Esophagus muscularis mucosa (tissue), 4 donors: ENCODE data around the gene S100A4. TPM values are rescaled to one million over a fixed set of nuclear protein-coding genes. Genes with fewer than 3 reads are reported as not detected.
"Not testable (repeated sequence)": the region's sequence is repeated elsewhere in the genome, so short reads cannot be mapped to it uniquely, and the experiment has no call there.

Experiments
- DNase-seq: peaks from one replicate; pipeline ENCODE4 v3.0.0-alpha.2; 2017; ENCODE audit errors: extremely low spot score
- H3K27ac ChIP-seq, 4 donors: fragments of 200-600 bp; sonication (generic); replicated peaks in 1 of 4; 1 replicate in 3 of 4; 2 replicates in 1 of 4; pipeline ENCODE4 v1.5.1; 2016 to 2019; ENCODE audit warnings: mild to moderate bottlenecking in 1 of 4
- H3K27me3 ChIP-seq, 4 donors: fragments of 200-600 bp; sonication (generic); one replicate each; pipeline versions ENCODE4 v1.5.1 to v1.6.0; 2016 to 2019
- H3K36me3 ChIP-seq, 4 donors: fragments of 200-600 bp; sonication (generic); one replicate each; pipeline ENCODE4 v1.5.1; 2016 to 2019
- H3K4me1 ChIP-seq, 4 donors: fragments of 200-600 bp; sonication (generic); one replicate each; pipeline ENCODE4 v1.5.1; 2016 to 2019
- H3K4me3 ChIP-seq, 4 donors: fragments of 200-600 bp; sonication (generic); 1 replicate in 2 of 4; 2 replicates in 2 of 4; pipeline ENCODE4 v1.5.1; 2016 to 2019; ENCODE audit warnings: mild to moderate bottlenecking in 4 of 4, moderate library complexity in 1 of 4
- H3K9me3 ChIP-seq, 4 donors: fragments of 200-600 bp; sonication (generic); 1 replicate in 3 of 4; 2 replicates in 1 of 4; pipeline ENCODE4 v1.5.1; 2016 to 2019
- CTCF ChIP-seq, 3 experiments: fragments of 200-600 bp in 2 of 3; fragments of 450-650 bp in 1 of 3; sonication (generic) in 2 of 3; IDR thresholded peaks; one replicate each; pipeline ENCODE4 v1.5.1; 2017 to 2019; ENCODE audit warnings: antibody characterized with exemption in 3 of 3, mild to moderate bottlenecking in 2 of 3, moderate library complexity in 1 of 3
- EP300 ChIP-seq: sonication (generic); formaldehyde crosslinking; IDR thresholded peaks from one replicate; pipeline ENCODE4 v1.6.1; 2017; ENCODE audit warnings: antibody characterized with exemption
- POLR2A ChIP-seq: fragments of 450-650 bp; IDR thresholded peaks from one replicate; pipeline ENCODE4 v1.6.1; 2017; ENCODE audit warnings: antibody characterized with exemption, moderate library complexity, mild to moderate bottlenecking, low read depth
- POLR2AphosphoS5 ChIP-seq, 2 donors: sonication (generic); formaldehyde crosslinking; IDR thresholded peaks; one replicate each; pipeline ENCODE4 v1.6.1; 2017; ENCODE audit warnings: antibody characterized with exemption in 2 of 2
- WGBS: methylation state at CpG from one replicate; pipeline ENCODE4 v1.1.5; 2018; 5-methylcytosine and 5-hydroxymethylcytosine counted together
- intact Hi-C: fragments of 100-400 bp; cut with DNase I; formaldehyde crosslinking; loops from one replicate; pipeline ENCODE4 v1.15.1; 2023
- total RNA-seq, 4 donors: library from RNA; depleted of rRNA; stranded (reverse); fragments of >200 nt; gene quantifications; one replicate each; pipeline versions ENCODE4 v1.1.0 to v1.2.1, GENCODE V29; 2016

The S100A4 gene
- total RNA-seq, 4 donors from 2014 or later = 154 to 362 (median 273) TPM

GRCh38 chr1:153586347-153586746 is 40.7 kb upstream of the S100A4 start:
- intact Hi-C loops = no loop called here
- DNase-seq = no peak
- Histone ChIP-seq H3K9me3 (no peaks in the 10 kb centered on the region), H3K27me3 (no peaks in the 10 kb centered on the region), H3K4me1 (peaks cover 0 to 3% (median 0%) of the 10 kb centered on the region in 4 donors), H3K4me3 (no peak overlapping the region), H3K27ac (no peak overlapping the region), H3K36me3 (no peaks in the 10 kb centered on the region)
- 32% methylated on average over 1 of the region's 1 CpG for WGBS
- TF ChIP-seq CTCF (IDR thresholded peaks at IDR 0.05) = no peak

- intact Hi-C loops = no loop called here
- no peak overlapping the region for H3K27ac ChIP-seq
Observed at GRCh38 chr1:153585006-153585405, 39.4 kb upstream of the S100A4 start.

GRCh38 chr1:153583976-153584375 is 38.4 kb upstream of the S100A4 start:
- WGBS = 70% methylated on average over 2 of the region's 2 CpGs
- intact Hi-C loops = no loop called here
- TF ChIP-seq CTCF (IDR thresholded peaks at IDR 0.05) = no peak
- no peak for TF ChIP-seq POLR2AphosphoS5 (IDR thresholded peaks at IDR 0.05)
- no peak for TF ChIP-seq EP300
- TF ChIP-seq POLR2A = no peak
- DNase-seq = no peak
- Histone ChIP-seq H3K27ac (no peak overlapping the region), H3K4me3 (no peak overlapping the region), H3K36me3 (no peaks in the 10 kb centered on the region), H3K9me3 (no peaks in the 10 kb centered on the region), H3K27me3 (no peaks in the 10 kb centered on the region), H3K4me1 (peaks cover 0 to 3% (median 0%) of the 10 kb centered on the region in 4 donors)

More at GRCh38 chr1:153585006-153585405, 39.4 kb upstream of the S100A4 start:
- Histone ChIP-seq H3K4me1 (peaks cover 0 to 3% (median 0%) of the 10 kb centered on the region in 4 donors), H3K27me3 (no peaks in the 10 kb centered on the region), H3K36me3 (no peaks in the 10 kb centered on the region), H3K9me3 (no peaks in the 10 kb centered on the region), H3K4me3 (no peak overlapping the region)
- no peak for DNase-seq
- 90% methylated on average over 1 of the region's 1 CpG for WGBS
- TF ChIP-seq EP300 (no peak), POLR2AphosphoS5 (IDR thresholded peaks at IDR 0.05) (no peak)

GRCh38 chr1:153583514-153583913 is 37.9 kb upstream of the S100A4 start:
- H3K36me3 ChIP-seq, H3K27ac ChIP-seq, DNase-seq, H3K9me3 ChIP-seq, H3K4me1 ChIP-seq, H3K27me3 ChIP-seq, intact Hi-C loops, H3K4me3 ChIP-seq: not testable (repeated sequence)
- WGBS = 82% methylated on average over 3 of the region's 3 CpGs

GRCh38 chr1:153582836-153583235 is 37.2 kb upstream of the S100A4 start:
- intact Hi-C loops, H3K4me1 ChIP-seq, H3K27me3 ChIP-seq, H3K27ac ChIP-seq, H3K4me3 ChIP-seq, H3K36me3 ChIP-seq, H3K9me3 ChIP-seq, DNase-seq: not testable (repeated sequence)
- 98% methylated on average over 23 of the region's 34 CpGs for WGBS

- intact Hi-C loops = loop anchor here (10.0 kb wide), 1 partner anchor 76 kb away; the partner anchor contains the start of gene SNAPIN
Observed at GRCh38 chr1:153578936-153579335, 33.3 kb upstream of the S100A4 start.

More at GRCh38 chr1:153578936-153579335, 33.3 kb upstream of the S100A4 start:
- no peaks in the 10 kb centered on the region for H3K4me1 ChIP-seq
- no peak overlapping the region for H3K27ac ChIP-seq
- DNase-seq = no peak
- no peak overlapping the region for H3K4me3 ChIP-seq
- TF ChIP-seq CTCF (IDR thresholded peaks at IDR 0.05) (no peak), EP300 (no peak), POLR2AphosphoS5 (IDR thresholded peaks at IDR 0.05) (no peak), POLR2A (no peak)
- H3K9me3 ChIP-seq = no peaks in the 10 kb centered on the region
- 92% methylated on average over 3 of the region's 3 CpGs for WGBS
- no peaks in the 10 kb centered on the region for H3K36me3 ChIP-seq
- no peaks in the 10 kb centered on the region for H3K27me3 ChIP-seq
